GM12892 (cell line): ENCODE data around the gene TF.

ENCODE experiments used
- DNase-seq: peaks from one replicate; pipeline ENCODE4 v3.0.0; 2011; ENCODE audit not compliant: insufficient read length
- FAIRE-seq: peaks from 2 replicates; lab custom pipeline; 2011; peaks lifted over from hg19 to GRCh38; lab: Jason Lieb, UNC
- POLR2A ChIP-seq: IDR thresholded peaks from 2 replicates; pipeline ENCODE4 v1.6.1; 2011; ENCODE audit warnings: low read depth, low read length, control low read depth
- POLR2AphosphoS5 ChIP-seq: IDR thresholded peaks from 2 replicates; pipeline ENCODE4 v1.6.1; 2011; ENCODE audit warnings: low read depth, low read length, control low read depth
- TAF1 ChIP-seq: IDR thresholded peaks from 2 replicates; pipeline ENCODE4 v1.6.1; 2011; ENCODE audit warnings: low read depth, mild to moderate bottlenecking, control low read depth, low read length, borderline replicate concordance

TF gene

GRCh38 chr3:133797396-133798105 is 51.4 kb downstream of the TF start:
- DNase-seq = no peak
- FAIRE-seq = no peak
- no peak for TF ChIP-seq POLR2AphosphoS5
- no peak for TF ChIP-seq TAF1
- no peak for TF ChIP-seq POLR2A

GRCh38 chr3:133799794-133800585 is 53.8 kb downstream of the TF start:
- DNase-seq (no peak), FAIRE-seq (no peak)
- TF ChIP-seq POLR2A = no peak
- no peak for TF ChIP-seq TAF1
- TF ChIP-seq POLR2AphosphoS5 = no peak

GRCh38 chr3:133803469-133803868 is 57.3 kb downstream of the TF start:
- no peak for DNase-seq
- no peak for FAIRE-seq

GRCh38 chr3:133804896-133805295 is 58.7 kb downstream of the TF start:
- FAIRE-seq (no peak), DNase-seq (no peak)
- TF ChIP-seq TAF1 (no peak), POLR2AphosphoS5 (no peak), POLR2A (no peak)

More at GRCh38 chr3:133803469-133803868, 57.3 kb downstream of the TF start:
- TF ChIP-seq TAF1 (no peak), POLR2AphosphoS5 (no peak), POLR2A (no peak)

GRCh38 chr3:133805384-133805701 is 59.1 kb downstream of the TF start:
- no peak for FAIRE-seq

GRCh38 chr3:133805702-133806475 is 59.7 kb downstream of the TF start, which contains the start of gene SRPRB:
Gene SRPRB, plus strand, starts transcription at chr3:133805815. Its CDS starts 34 bp downstream, at chr3:133805849.
- DNase-seq = peak; percentile 87
- FAIRE-seq = peak; percentile 100
- peak; percentile 92 for TF ChIP-seq POLR2AphosphoS5
- TF ChIP-seq POLR2A = peak; percentile 88; the same call in 1 of the 2 replicates
- TF ChIP-seq TAF1 = peak; percentile 6; the same call in 1 of the 2 replicates

More at GRCh38 chr3:133805384-133805701, 59.1 kb downstream of the TF start:
- TF ChIP-seq POLR2A = no peak
- TF ChIP-seq TAF1 = no peak
- no peak for TF ChIP-seq POLR2AphosphoS5
- no peak for DNase-seq

GRCh38 chr3:133812872-133813271 is 66.7 kb downstream of the TF start:
- no peak for FAIRE-seq
- TF ChIP-seq POLR2AphosphoS5 = no peak
- TF ChIP-seq TAF1 = no peak
- no peak for TF ChIP-seq POLR2A
- DNase-seq = no peak

GRCh38 chr3:133815386-133815785 is 69.2 kb downstream of the TF start:
- TF ChIP-seq TAF1 = no peak
- no peak for TF ChIP-seq POLR2AphosphoS5
- no peak for TF ChIP-seq POLR2A
- DNase-seq = no peak
- FAIRE-seq = no peak

GRCh38 chr3:133820129-133820528 is 73.9 kb downstream of the TF start:
- DNase-seq = no peak
- TF ChIP-seq POLR2AphosphoS5 (no peak), POLR2A (no peak), TAF1 (no peak)
- no peak for FAIRE-seq

GRCh38 chr3:133820889-133821675 is 74.9 kb downstream of the TF start:
- TF ChIP-seq POLR2AphosphoS5 (peak; percentile 27; the same call in 1 of the 2 replicates), POLR2A (peak; percentile 16; the same call in 1 of the 2 replicates), TAF1 (no peak)
- DNase-seq = no peak
- FAIRE-seq = no peak
